PC-9 (cell line): ENCODE results near the gene CMTM8. TPM values are rescaled to one million over a fixed set of nuclear protein-coding genes. Genes with fewer than 3 reads are reported as not detected.

Experiments
- BruUV-seq: library from RNA; stranded (reverse); fragments of 400-500 nt; replicated peaks from 2 replicates; lab custom pipeline; 2021; lab: Mats Ljungman, UMichigan
- CTCF ChIA-PET: fragments of 300-600 bp; sonication (Branson Sonifier 250); formaldehyde crosslinking; loops from one replicate; lab custom pipeline; 2022; ENCODE audit warnings: antibody characterized with exemption; lab: Charles Lee
- POLR2A ChIA-PET: fragments of 300-600 bp; sonication (Branson Sonifier 250); formaldehyde crosslinking; loops from one replicate; lab custom pipeline; 2022; ENCODE audit warnings: antibody characterized with exemption; ENCODE audit not compliant: unreplicated experiment; lab: Charles Lee
- DNase-seq, 2 experiments: peaks; one replicate each; pipeline versions ENCODE4 v3.0.0 to v3.0.0-alpha.2; 2015 to 2022; ENCODE audit warnings: mixed read lengths in 1 of 2
- H2AFZ ChIP-seq: fragments of 200-600 bp; sonication (generic); 2 replicates; pipeline ENCODE4 v1.8.1; 2017; ENCODE audit warnings: antibody characterized with exemption
- H3F3A ChIP-seq: fragments of 200-600 bp; sonication (generic); 2 replicates; pipeline ENCODE4 v1.8.1; 2017; ENCODE audit warnings: antibody characterized with exemption, mild to moderate bottlenecking, low read depth; ENCODE audit not compliant: insufficient read depth
- H3K27ac ChIP-seq: fragments of 200-600 bp; sonication (generic); 2 replicates; pipeline ENCODE4 v1.6.1; 2016; ENCODE audit warnings: mixed run types
- H3K27me3 ChIP-seq: fragments of 200-600 bp; sonication (generic); 2 replicates; pipeline ENCODE4 v1.6.1; 2016; ENCODE audit warnings: low read depth, mixed run types; ENCODE audit not compliant: insufficient read depth
- H3K36me3 ChIP-seq: fragments of 200-600 bp; sonication (generic); 2 replicates; pipeline ENCODE4 v1.6.1; 2016; ENCODE audit warnings: low read depth, mixed run types
- H3K4me1 ChIP-seq: fragments of 200-600 bp; sonication (generic); replicated peaks from 2 replicates; pipeline ENCODE4 v1.6.1; 2016; ENCODE audit warnings: mixed run types; ENCODE audit not compliant: insufficient read depth
- H3K4me2 ChIP-seq: fragments of 200-600 bp; sonication (generic); 2 replicates; pipeline ENCODE4 v1.6.1; 2017; ENCODE audit warnings: mixed run types
- H3K4me3 ChIP-seq: fragments of 200-600 bp; sonication (generic); 2 replicates; pipeline ENCODE4 v1.6.1; 2016; ENCODE audit warnings: mixed run types
- H3K79me2 ChIP-seq: fragments of 200-600 bp; sonication (generic); 2 replicates; pipeline ENCODE4 v1.6.1; 2017; ENCODE audit warnings: low read depth, mixed run types
- H3K9me2 ChIP-seq: fragments of 200-600 bp; sonication (generic); 2 replicates; pipeline ENCODE4 v1.8.1; 2017; ENCODE audit warnings: mild to moderate bottlenecking; ENCODE audit not compliant: insufficient read depth
- H3K9me3 ChIP-seq: fragments of 200-600 bp; sonication (generic); 2 replicates; pipeline ENCODE4 v1.8.1; 2016; ENCODE audit warnings: low read depth; ENCODE audit not compliant: insufficient read depth
- H4K20me1 ChIP-seq: fragments of 200-600 bp; sonication (generic); 2 replicates; pipeline ENCODE4 v1.8.1; 2017; ENCODE audit not compliant: insufficient read depth
- EZH2 ChIP-seq: fragments of 200-600 bp; sonication (generic); IDR thresholded peaks from 2 replicates; pipeline ENCODE4 v1.8.0; 2017; ENCODE audit warnings: antibody characterized with exemption, low read depth
- intact Hi-C: fragments of 100-400 bp; cut with micrococcal nuclease; formaldehyde crosslinking; loops from one replicate; pipeline ENCODE4 v1.10.0; 2022; ENCODE audit not compliant: unreplicated experiment
- total RNA-seq: library from RNA; stranded (reverse); gene quantifications from 2 replicates; pipeline ENCODE4 v1.2.3, GENCODE V29; 2021
- TF ChIP-seq, protein P1 (sequence below): fragments of 200-600 bp; sonication (generic); conservative IDR thresholded peaks from 2 replicates; pipeline ENCODE4 v1.6.1; 2017; ENCODE audit warnings: mixed run types, antibody characterized with exemption, mild to moderate bottlenecking, moderate library complexity

Gene CMTM8
- total RNA-seq, 1 experiment from 2014 or later: 17.8 TPM

DNA sequence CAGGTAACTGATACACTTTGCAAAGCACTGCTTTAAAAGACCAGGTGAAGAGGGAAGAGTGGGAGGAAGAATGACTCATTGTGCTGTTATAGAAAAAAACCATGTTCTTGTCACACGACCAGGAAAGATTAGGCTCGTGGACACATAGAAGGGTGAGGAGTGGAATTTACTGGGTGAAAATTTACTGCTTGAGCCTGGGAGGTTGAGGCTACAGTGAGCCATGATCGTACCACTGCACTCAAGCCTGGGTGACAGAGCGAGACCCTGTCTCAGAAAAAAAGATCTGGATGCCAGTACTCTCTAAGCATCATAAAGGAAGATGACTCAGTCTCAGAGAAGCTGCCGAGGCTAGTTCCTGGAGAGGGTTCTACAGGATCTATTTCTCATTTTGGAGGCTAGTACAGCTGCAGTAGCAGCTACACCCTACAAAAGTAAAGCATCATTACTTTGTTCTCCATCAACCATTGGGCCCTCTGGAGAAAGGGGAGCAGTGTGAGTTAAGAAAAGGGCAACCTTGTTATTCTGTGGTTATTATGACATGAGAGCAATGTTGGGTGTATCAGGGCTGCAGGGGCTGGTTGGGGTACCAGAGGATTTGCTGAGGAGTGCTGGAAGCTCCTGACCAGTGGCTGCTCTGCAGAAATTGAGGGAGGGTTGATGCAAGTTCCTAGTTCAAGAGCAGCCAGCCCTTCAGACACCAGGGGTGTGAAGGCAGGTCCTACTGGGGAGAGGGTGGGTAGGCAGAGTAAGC, 75.4 kb downstream of the CMTM8 start:
- Histone ChIP-seq H2AFZ (0 out of 2 replicates have a peak overlapping the region, but pooled peaks have one; percentile 48), H4K20me1 (no peaks in the 10 kb centered on the region), H3K4me3 (peak overlapping the region; percentile 34; the same call in 1 of the 2 replicates), H3K27me3 (no peaks in the 10 kb centered on the region), H3K4me1 (peaks cover 15% of the 10 kb centered on the region; the same call in 1 of the 2 replicates), H3K9me3 (no peaks in the 10 kb centered on the region), H3K4me2 (peak overlapping the region; percentile 67), H3K36me3 (no peaks in the 10 kb centered on the region), H3F3A (peaks cover 5% of the 10 kb centered on the region; the same call in 1 of the 2 replicates), H3K79me2 (no peaks in the 10 kb centered on the region), H3K27ac (peak overlapping the region; percentile 21; the same call in 1 of the 2 replicates), H3K9me2 (no peaks in the 10 kb centered on the region)
- intact Hi-C loops: no loop called here
- no peak for TF ChIP-seq EZH2
- TF ChIP-seq, protein P1, sequence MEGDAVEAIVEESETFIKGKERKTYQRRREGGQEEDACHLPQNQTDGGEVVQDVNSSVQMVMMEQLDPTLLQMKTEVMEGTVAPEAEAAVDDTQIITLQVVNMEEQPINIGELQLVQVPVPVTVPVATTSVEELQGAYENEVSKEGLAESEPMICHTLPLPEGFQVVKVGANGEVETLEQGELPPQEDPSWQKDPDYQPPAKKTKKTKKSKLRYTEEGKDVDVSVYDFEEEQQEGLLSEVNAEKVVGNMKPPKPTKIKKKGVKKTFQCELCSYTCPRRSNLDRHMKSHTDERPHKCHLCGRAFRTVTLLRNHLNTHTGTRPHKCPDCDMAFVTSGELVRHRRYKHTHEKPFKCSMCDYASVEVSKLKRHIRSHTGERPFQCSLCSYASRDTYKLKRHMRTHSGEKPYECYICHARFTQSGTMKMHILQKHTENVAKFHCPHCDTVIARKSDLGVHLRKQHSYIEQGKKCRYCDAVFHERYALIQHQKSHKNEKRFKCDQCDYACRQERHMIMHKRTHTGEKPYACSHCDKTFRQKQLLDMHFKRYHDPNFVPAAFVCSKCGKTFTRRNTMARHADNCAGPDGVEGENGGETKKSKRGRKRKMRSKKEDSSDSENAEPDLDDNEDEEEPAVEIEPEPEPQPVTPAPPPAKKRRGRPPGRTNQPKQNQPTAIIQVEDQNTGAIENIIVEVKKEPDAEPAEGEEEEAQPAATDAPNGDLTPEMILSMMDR: no peak
- POLR2A ChIA-PET: interaction anchor here (0.7 kb wide), 2 partner anchors 86 to 361 kb away, joined by 5 to 8 read pairs; no protein-coding TSS in a partner anchor
- DNase-seq: peak; percentile 31 to 57
- CTCF ChIA-PET: interaction anchor here (0.6 kb wide), 1 partner anchor 567 kb away, joined by 6 read pairs; no protein-coding TSS in a partner anchor
- BruUV-seq: no TSS peak

DNA sequence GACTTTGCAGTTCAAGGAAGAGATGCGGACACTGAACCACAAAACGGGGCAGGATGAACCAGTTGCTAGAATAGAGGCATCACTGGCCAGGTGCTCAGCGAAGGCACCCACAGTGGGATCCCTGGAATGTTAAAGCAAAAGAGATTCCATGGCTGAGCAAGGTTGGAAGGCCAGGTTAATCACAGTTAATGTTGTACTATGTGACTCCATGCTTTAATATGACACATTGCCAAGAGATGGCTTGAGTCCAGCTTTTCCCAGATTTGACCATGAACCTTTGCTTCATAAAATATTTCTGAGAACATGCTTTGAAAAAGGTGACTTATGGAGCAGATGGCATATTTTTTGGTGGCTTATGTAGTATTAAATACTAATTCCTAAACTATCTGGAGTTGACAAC, 77.0 kb downstream of the CMTM8 start:
- DNase-seq: no peak
- no peak overlapping the region for H3K4me2 ChIP-seq
- H3K4me3 ChIP-seq: no peak overlapping the region
- H3K79me2 ChIP-seq: no peaks in the 10 kb centered on the region
- H3K9me3 ChIP-seq: no peaks in the 10 kb centered on the region
- BruUV-seq: no TSS peak
- peaks cover 5% of the 10 kb centered on the region; the same call in 1 of the 2 replicates for H3F3A ChIP-seq
- H3K27ac ChIP-seq: no peak overlapping the region
- no peaks in the 10 kb centered on the region for H3K36me3 ChIP-seq
- peaks cover 15% of the 10 kb centered on the region; the same call in 1 of the 2 replicates for H3K4me1 ChIP-seq
- intact Hi-C loops: no loop called here
- no peaks in the 10 kb centered on the region for H3K27me3 ChIP-seq
- no peaks in the 10 kb centered on the region for H3K9me2 ChIP-seq
- H4K20me1 ChIP-seq: no peaks in the 10 kb centered on the region
- POLR2A ChIA-PET: interaction anchor here (0.7 kb wide), 1 partner anchor 265 kb away, joined by 5 read pairs; no protein-coding TSS in a partner anchor
- TF ChIP-seq EZH2: no peak
- TF ChIP-seq, protein P1: no peak
- no peak overlapping the region for H2AFZ ChIP-seq
- CTCF ChIA-PET: no interaction called here

DNA sequence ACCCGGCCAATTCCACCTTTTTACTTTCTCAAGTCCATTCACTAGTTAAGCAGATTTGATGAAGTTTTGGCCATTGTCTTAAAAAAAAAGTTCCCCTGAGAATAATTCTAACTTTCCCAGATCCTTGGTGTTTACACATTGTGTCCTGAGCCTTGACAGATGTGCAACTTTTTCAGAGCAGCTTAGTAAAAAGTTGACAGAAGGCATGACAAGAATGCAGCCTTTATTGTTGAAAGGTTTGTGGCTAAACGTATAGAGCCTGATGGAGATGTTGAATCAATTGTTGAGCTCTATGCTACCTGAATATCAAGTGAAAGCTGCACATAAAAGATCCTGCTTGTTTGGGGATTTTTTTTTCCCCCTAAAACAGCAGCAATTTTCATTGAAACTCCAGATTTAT, 77.8 kb downstream of the CMTM8 start:
- Histone ChIP-seq H3K9me3 (no peaks in the 10 kb centered on the region), H3K27ac (no peak overlapping the region), H3K4me3 (no peak overlapping the region), H3K79me2 (no peaks in the 10 kb centered on the region), H3K9me2 (no peaks in the 10 kb centered on the region), H3K27me3 (no peaks in the 10 kb centered on the region), H4K20me1 (no peaks in the 10 kb centered on the region), H3K4me1 (peaks cover 15% of the 10 kb centered on the region; the same call in 1 of the 2 replicates), H3F3A (peaks cover 5% of the 10 kb centered on the region; the same call in 1 of the 2 replicates), H3K4me2 (no peak overlapping the region), H3K36me3 (no peaks in the 10 kb centered on the region), H2AFZ (no peak overlapping the region)
- TF ChIP-seq, protein P1: no peak
- TF ChIP-seq EZH2: no peak
- ChIA-PET POLR2A (interaction anchor here (0.5 kb wide), 1 partner anchor 58 kb away, joined by 3 read pairs; no protein-coding TSS in a partner anchor), CTCF (no interaction called here)
- no peak for DNase-seq
- BruUV-seq: no TSS peak
- intact Hi-C loops: no loop called here
